ENCODE data around the gene SLC6A11. TPM values are rescaled to one million over a fixed set of nuclear protein-coding genes. Genes with fewer than 3 reads are reported as not detected.

SLC6A11 gene
- total RNA-seq, 1 experiment from 2014 or later = 1.5 TPM

DNA sequence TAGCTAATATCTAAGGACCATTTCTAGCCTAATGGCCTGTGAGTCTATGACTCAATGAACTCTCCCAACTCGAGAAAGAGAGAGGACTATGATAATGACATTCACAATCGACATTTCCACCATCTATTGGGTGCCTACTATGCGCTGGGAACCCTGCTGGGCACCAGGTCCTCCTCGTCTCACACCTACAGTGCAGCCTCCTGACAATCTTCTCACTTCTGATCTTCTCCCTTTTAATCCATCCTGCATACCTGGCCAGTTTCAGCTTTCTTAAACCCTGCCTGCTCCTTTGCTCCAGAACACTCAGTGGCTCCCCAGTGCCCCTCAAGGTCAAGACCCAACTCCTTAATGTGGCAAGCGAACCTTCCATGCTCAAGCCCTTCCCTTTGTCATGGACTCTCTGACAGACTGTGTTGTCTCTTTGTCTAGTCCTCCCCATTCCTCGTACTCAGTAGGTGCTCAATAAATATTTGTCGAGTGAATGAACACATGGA lies 173.0 kb downstream of the SLC6A11 start:
- Histone ChIP-seq H2AK5ac (ENCODE audit: insufficient read length, low read length) (no peak overlapping the region), H3K79me1 (ENCODE audit: insufficient read depth, low read depth, low read length, poor library complexity, severe bottlenecking) (no peaks in the 10 kb centered on the region), H4K20me1 (ENCODE audit: control insufficient read depth, insufficient read depth, insufficient read length) (no peaks in the 10 kb centered on the region), H3K9me3 (ENCODE audit: control insufficient read depth, low read depth, low read length) (no peaks in the 10 kb centered on the region), H3K79me2 (ENCODE audit: insufficient read depth, low read length) (no peaks in the 10 kb centered on the region), H3K18ac (ENCODE audit: insufficient read length, low read depth, low read length) (no peak overlapping the region), H3K56ac (ENCODE audit: insufficient read length, low read depth, low read length) (no peak overlapping the region), H2BK12ac (ENCODE audit: insufficient read length, low read depth, low read length) (no peak overlapping the region), H3K4me2 (ENCODE audit: insufficient read depth, insufficient read length, low read length) (no peak overlapping the region), H2AFZ (ENCODE audit: low read length) (no peak overlapping the region), H2BK5ac (ENCODE audit: insufficient read length, low read length) (no peak overlapping the region), H4K91ac (ENCODE audit: insufficient read length, low read depth, low read length) (no peak overlapping the region), H4K5ac (ENCODE audit: insufficient read length, low read depth, low read length) (no peak overlapping the region), H3K23me2 (ENCODE audit: insufficient read length, low read depth, low read length, poor library complexity, severe bottlenecking) (peaks cover 5% of the 10 kb centered on the region), H2BK15ac (ENCODE audit: low read depth, low read length) (no peak overlapping the region), H2BK120ac (ENCODE audit: low read depth, low read length, poor library complexity, severe bottlenecking) (no peak overlapping the region), H4K8ac (replicated peaks; ENCODE audit: insufficient read length, low read depth, low read length) (no peak overlapping the region), H2BK20ac (ENCODE audit: low read depth, low read length, poor library complexity, severe bottlenecking) (no peak overlapping the region), H3K23ac (ENCODE audit: insufficient read length, low read depth, low read length) (no peak overlapping the region), H3K14ac (ENCODE audit: insufficient read depth, low read length) (no peak overlapping the region), H3K27me3 (ENCODE audit: insufficient read depth, low read length) (peaks cover 11% of the 10 kb centered on the region; the same call in 1 of the 2 replicates), H3K4ac (ENCODE audit: low read depth, low read length) (no peak overlapping the region), H3K9ac (ENCODE audit: extremely low read depth, insufficient read length, low read length) (no peak overlapping the region), H3T11ph (ENCODE audit: low read length) (no peak overlapping the region), H3K4me1 (ENCODE audit: insufficient read depth, low read length) (no peaks in the 10 kb centered on the region; the same call in 1 of the 2 replicates), H3K27ac (ENCODE audit: insufficient read length, low read depth, low read length) (no peak overlapping the region)
- H3K9me3 Mint-ChIP-seq = no peaks in the 10 kb centered on the region; a peak in 1 of 5 replicates
- no peak overlapping the region for H3K4me3 Mint-ChIP-seq
- WGBS (ENCODE audit: extremely low coverage, insufficient read length, low lambda C conversion rate) = no CpG with 5 or more reads among the region's 7 CpGs
- TF ChIP-seq, protein P1, sequence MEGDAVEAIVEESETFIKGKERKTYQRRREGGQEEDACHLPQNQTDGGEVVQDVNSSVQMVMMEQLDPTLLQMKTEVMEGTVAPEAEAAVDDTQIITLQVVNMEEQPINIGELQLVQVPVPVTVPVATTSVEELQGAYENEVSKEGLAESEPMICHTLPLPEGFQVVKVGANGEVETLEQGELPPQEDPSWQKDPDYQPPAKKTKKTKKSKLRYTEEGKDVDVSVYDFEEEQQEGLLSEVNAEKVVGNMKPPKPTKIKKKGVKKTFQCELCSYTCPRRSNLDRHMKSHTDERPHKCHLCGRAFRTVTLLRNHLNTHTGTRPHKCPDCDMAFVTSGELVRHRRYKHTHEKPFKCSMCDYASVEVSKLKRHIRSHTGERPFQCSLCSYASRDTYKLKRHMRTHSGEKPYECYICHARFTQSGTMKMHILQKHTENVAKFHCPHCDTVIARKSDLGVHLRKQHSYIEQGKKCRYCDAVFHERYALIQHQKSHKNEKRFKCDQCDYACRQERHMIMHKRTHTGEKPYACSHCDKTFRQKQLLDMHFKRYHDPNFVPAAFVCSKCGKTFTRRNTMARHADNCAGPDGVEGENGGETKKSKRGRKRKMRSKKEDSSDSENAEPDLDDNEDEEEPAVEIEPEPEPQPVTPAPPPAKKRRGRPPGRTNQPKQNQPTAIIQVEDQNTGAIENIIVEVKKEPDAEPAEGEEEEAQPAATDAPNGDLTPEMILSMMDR (conservative IDR thresholded peaks at IDR 0.05) = no peak
- H3K4me1 Mint-ChIP-seq = peaks cover 17 to 29% of the 10 kb centered on the region in 2 experiments
- DNase-seq = no peak
- no peaks in the 10 kb centered on the region for H3K36me3 Mint-ChIP-seq (ENCODE audit: insufficient read depth in 1 of 3, low read depth in 3 of 3)
- peaks cover 61% of the 10 kb centered on the region for H3K27me3 Mint-ChIP-seq (ENCODE audit: low read depth)
- no peak overlapping the region for H3K27ac Mint-ChIP-seq

Other genes starting within 250 kb of the SLC6A11 start
- 0.09 TPM in 1 of 2 replicates, not detected in the other for gene SLC6A1, start 176.5 kb downstream of the SLC6A11 start, total RNA-seq (2021)